Measurements from ENCODE around the gene GPR37L1. TPM values are rescaled to one million over a fixed set of nuclear protein-coding genes. Genes with fewer than 3 reads are reported as not detected.

GPR37L1 gene
- 0.82 TPM for total RNA-seq

GRCh38 chr1:202122639-202123335 lies at the start of gene GPR37L1:
TSS of gene GPR37L1 (plus strand) at chr1:202122917. CDS start at chr1:202122964, 47 bp downstream.
- FAIRE-seq: no peak

GRCh38 chr1:202073206-202073605 lies 49.5 kb upstream of the GPR37L1 start:
- FAIRE-seq (no peak), DNase-seq (ENCODE audit: low spot score in 2 of 2) (no peak)

More at GRCh38 chr1:202122639-202123335, at the start of gene GPR37L1:
- DNase-seq (ENCODE audit: low spot score in 2 of 2): peak; percentile 63 to 75

GRCh38 chr1:202074985-202075384 lies 47.7 kb upstream of the GPR37L1 start:
- no peak for DNase-seq (ENCODE audit: low spot score in 2 of 2)

GRCh38 chr1:202075389-202075788 lies 47.3 kb upstream of the GPR37L1 start:
- FAIRE-seq (no peak), DNase-seq (ENCODE audit: low spot score in 2 of 2) (no peak)

More at GRCh38 chr1:202074985-202075384, 47.7 kb upstream of the GPR37L1 start:
- no peak for FAIRE-seq

GRCh38 chr1:202076050-202076511 lies 46.6 kb upstream of the GPR37L1 start:
- FAIRE-seq: no peak
- DNase-seq (ENCODE audit: low spot score in 2 of 2): no peak

GRCh38 chr1:202078241-202078640 lies 44.5 kb upstream of the GPR37L1 start:
- FAIRE-seq: no peak

GRCh38 chr1:202081992-202082391 lies 40.7 kb upstream of the GPR37L1 start:
- FAIRE-seq: no peak

More at GRCh38 chr1:202078241-202078640, 44.5 kb upstream of the GPR37L1 start:
- no peak for DNase-seq (ENCODE audit: low spot score in 2 of 2)

GRCh38 chr1:202084791-202085681 lies 37.7 kb upstream of the GPR37L1 start:
- DNase-seq (ENCODE audit: low spot score in 2 of 2) (peak; percentile 50 to 70), FAIRE-seq (no peak)

More at GRCh38 chr1:202081992-202082391, 40.7 kb upstream of the GPR37L1 start:
- DNase-seq (ENCODE audit: low spot score in 2 of 2): no peak

GRCh38 chr1:202085682-202086373 lies 36.9 kb upstream of the GPR37L1 start:
- peak in 1 of 2 donors; percentile 34 for DNase-seq (ENCODE audit: low spot score in 2 of 2)
- FAIRE-seq: no peak

GRCh38 chr1:202086579-202087350 lies 36.0 kb upstream of the GPR37L1 start:
- DNase-seq (ENCODE audit: low spot score in 2 of 2) (no peak), FAIRE-seq (no peak)

GRCh38 chr1:202088206-202088605 lies 34.5 kb upstream of the GPR37L1 start:
- DNase-seq (ENCODE audit: low spot score in 2 of 2) (peak in 1 of 2 donors; percentile 19), FAIRE-seq (no peak)

GRCh38 chr1:202090994-202091393 lies 31.7 kb upstream of the GPR37L1 start:
- FAIRE-seq (no peak), DNase-seq (ENCODE audit: low spot score in 2 of 2) (no peak)

GRCh38 chr1:202093858-202094257 lies 28.9 kb upstream of the GPR37L1 start:
- DNase-seq (ENCODE audit: low spot score in 2 of 2) (no peak), FAIRE-seq (no peak)

- FAIRE-seq (no peak), DNase-seq (ENCODE audit: low spot score in 2 of 2) (no peak)
Observed at GRCh38 chr1:202101184-202101583, 21.5 kb upstream of the GPR37L1 start.

GRCh38 chr1:202104073-202104472 lies 18.6 kb upstream of the GPR37L1 start:
- no peak for DNase-seq (ENCODE audit: low spot score in 2 of 2)
- FAIRE-seq: no peak

- DNase-seq (ENCODE audit: low spot score in 2 of 2) (no peak), FAIRE-seq (no peak)
Observed at GRCh38 chr1:202105571-202106339, 17.0 kb upstream of the GPR37L1 start.

- FAIRE-seq: no peak
- DNase-seq (ENCODE audit: low spot score in 2 of 2): no peak
Observed at GRCh38 chr1:202106340-202107254, 16.1 kb upstream of the GPR37L1 start.

GRCh38 chr1:202107321-202107761 lies 15.4 kb upstream of the GPR37L1 start:
- no peak for FAIRE-seq
- no peak for DNase-seq (ENCODE audit: low spot score in 2 of 2)

Measured in frontal cortex (tissue), 4 donors.